NCI-H128 (cell line): ENCODE measurements around the gene LYSMD2.
"Not testable (repeated sequence)": the region's sequence is repeated elsewhere in the genome, so short reads cannot be mapped to it uniquely, and the experiment has no call there.

Experiments
- DNase-seq: peaks from one replicate; lab custom pipeline; 2025; ENCODE audit not compliant: unreplicated experiment; lab: John Stamatoyannopoulos, UW

The LYSMD2 gene

GRCh38 chr15:51737522-51738305 is at the start of gene LYSMD2:
LYSMD2 (minus strand) TSS chr15:51737655; CDS start chr15:51737622, 33 bp downstream.
- no peak for DNase-seq

- DNase-seq, result not testable (repeated sequence)
Measured at GRCh38 chr15:51787130-51787529, 49.7 kb upstream of the LYSMD2 start.

- no peak for DNase-seq
Measured at GRCh38 chr15:51783967-51784366, 46.5 kb upstream of the LYSMD2 start.

GRCh38 chr15:51782357-51782896 is 45.0 kb upstream of the LYSMD2 start:
- no peak for DNase-seq

GRCh38 chr15:51781506-51781905 is 44.1 kb upstream of the LYSMD2 start:
- no peak for DNase-seq

GRCh38 chr15:51780636-51781035 is 43.2 kb upstream of the LYSMD2 start:
- DNase-seq, result no peak

GRCh38 chr15:51776952-51777569 is 39.6 kb upstream of the LYSMD2 start:
- no peak for DNase-seq

GRCh38 chr15:51775967-51776816 is 38.7 kb upstream of the LYSMD2 start:
- no peak for DNase-seq

GRCh38 chr15:51774916-51775315 is 37.5 kb upstream of the LYSMD2 start:
- DNase-seq, result no peak

- no peak for DNase-seq
Measured at GRCh38 chr15:51771773-51772172, 34.3 kb upstream of the LYSMD2 start.

- no peak for DNase-seq
Measured at GRCh38 chr15:51770902-51771301, 33.4 kb upstream of the LYSMD2 start.

GRCh38 chr15:51768018-51768417 is 30.6 kb upstream of the LYSMD2 start:
- DNase-seq, result no peak

- DNase-seq, result no peak
Measured at GRCh38 chr15:51766341-51766740, 28.9 kb upstream of the LYSMD2 start.

GRCh38 chr15:51765751-51766150 is 28.3 kb upstream of the LYSMD2 start:
- DNase-seq, result no peak

GRCh38 chr15:51760805-51761204 is 23.4 kb upstream of the LYSMD2 start:
- no peak for DNase-seq

- DNase-seq, result no peak
Measured at GRCh38 chr15:51759557-51760070, 22.2 kb upstream of the LYSMD2 start.

GRCh38 chr15:51758645-51759044 is 21.2 kb upstream of the LYSMD2 start:
- DNase-seq, result no peak

GRCh38 chr15:51757450-51757849 is 20.0 kb upstream of the LYSMD2 start:
- no peak for DNase-seq

- no peak for DNase-seq
Measured at GRCh38 chr15:51756482-51756881, 19.0 kb upstream of the LYSMD2 start.

GRCh38 chr15:51755790-51756189 is 18.3 kb upstream of the LYSMD2 start:
- no peak for DNase-seq

- DNase-seq, result no peak
Measured at GRCh38 chr15:51754267-51754666, 16.8 kb upstream of the LYSMD2 start.
